ENCODE data around the gene PLCL1.

GRCh38 chr2:197993830-197994229 is 189.4 kb downstream of the PLCL1 start:
- TF ChIP-seq CTCF (IDR thresholded peaks at IDR 0.05) (no peak), POLR2AphosphoS5 (IDR thresholded peaks at IDR 0.05) (no peak), EP300 (IDR thresholded peaks at IDR 0.05) (no peak), POLR2A (IDR thresholded peaks at IDR 0.05) (no peak)
